NCI-H748 treated with DMSO at 0.1 percent for 48 hours (cell line): ENCODE measurements around the gene VPS9D1.

Experiments
- DNase-seq: peaks from one replicate; lab custom pipeline; 2025; lab: John Stamatoyannopoulos, UW

VPS9D1 gene

GRCh38 chr16:89732918-89733242, 12.2 kb upstream of the VPS9D1 start:
- DNase-seq: no peak

GRCh38 chr16:89732142-89732917, 11.6 kb upstream of the VPS9D1 start:
- no peak for DNase-seq

- no peak for DNase-seq
These were observed 10.0 kb upstream of the VPS9D1 start for GRCh38 chr16:89730610-89731234.

GRCh38 chr16:89729863-89730593, 9.3 kb upstream of the VPS9D1 start:
- DNase-seq: no peak

- no peak for DNase-seq
These were observed 8.6 kb upstream of the VPS9D1 start for GRCh38 chr16:89729293-89729692.

- DNase-seq: no peak
These were observed 6.9 kb upstream of the VPS9D1 start for GRCh38 chr16:89727406-89728120.

- no peak for DNase-seq
These were observed 2.9 kb upstream of the VPS9D1 start for GRCh38 chr16:89723279-89724250.

- DNase-seq: no peak
These were observed 1.9 kb upstream of the VPS9D1 start for GRCh38 chr16:89722392-89723278.

- DNase-seq: no peak
These were observed 1.1 kb upstream of the VPS9D1 start for GRCh38 chr16:89721546-89722391.

- no peak for DNase-seq
These were observed 216 bp downstream of the VPS9D1 start for GRCh38 chr16:89720551-89720812.

GRCh38 chr16:89717688-89718505, 2.8 kb downstream of the VPS9D1 start:
- DNase-seq: no peak

GRCh38 chr16:89716916-89717687, 3.6 kb downstream of the VPS9D1 start:
- no peak for DNase-seq

- no peak for DNase-seq
These were observed 4.2 kb downstream of the VPS9D1 start for GRCh38 chr16:89716493-89716892.

- no peak for DNase-seq
These were observed 8.4 kb downstream of the VPS9D1 start for GRCh38 chr16:89712274-89712781.

GRCh38 chr16:89711601-89712273, 9.0 kb downstream of the VPS9D1 start:
- DNase-seq: no peak

- no peak for DNase-seq
These were observed 9.8 kb downstream of the VPS9D1 start for GRCh38 chr16:89710709-89711564.
